Muscle of arm (tissue), 12 donors: ENCODE measurements around the gene CDH4. TPM values are rescaled to one million over a fixed set of nuclear protein-coding genes. Genes with fewer than 3 reads are reported as not detected.
A peak's percentile ranks its signal among the peaks of the same experiment; 100 is the strongest.

Experiments
- DNase-seq: peaks from one replicate; pipeline ENCODE4 v3.0.0-alpha.2; 2013
- polyA plus RNA-seq, 12 donors: library from polyadenylated mRNA; unstranded; fragments of 120-200 nt; gene quantifications; one replicate each; pipeline ENCODE4 v1.2.1, GENCODE V29; 2013; ENCODE audit not compliant: insufficient read length in 12 of 12

The CDH4 gene
- polyA plus RNA-seq, 12 donors: 0.79 to 1.4 (median 1.0) TPM; not detected in 2

DNA sequence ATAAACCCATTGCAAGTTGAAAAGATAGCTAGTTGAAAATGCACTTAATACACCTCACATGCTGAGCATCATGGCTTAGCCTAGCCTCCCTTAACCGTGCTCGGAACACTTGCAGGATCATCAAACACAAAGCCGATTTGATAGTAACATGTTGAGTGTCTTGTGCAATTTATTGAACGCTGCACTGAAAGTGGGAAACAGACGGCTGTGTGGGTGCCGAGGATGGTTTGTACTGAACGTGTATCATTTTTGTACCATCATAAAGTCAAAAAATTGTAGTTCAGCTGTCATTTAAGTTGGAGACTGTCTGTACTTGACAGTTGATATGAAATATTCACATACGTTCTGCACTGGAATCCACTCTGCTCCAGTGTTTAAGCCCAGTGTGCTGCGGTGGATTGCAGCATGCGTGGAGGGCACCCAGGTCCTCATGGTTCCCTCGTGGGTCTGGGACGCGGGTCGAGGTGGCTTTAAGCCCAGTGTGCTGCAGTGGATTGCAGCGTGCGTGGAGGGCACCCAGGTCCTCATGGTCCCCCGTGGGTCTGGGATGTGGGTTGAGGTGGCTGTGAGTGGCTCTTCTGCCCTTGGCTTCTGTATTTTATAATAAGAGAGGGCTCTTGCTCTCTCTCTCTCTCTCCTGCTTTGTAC is 77.0 kb downstream of the CDH4 start:
- DNase-seq: peak; percentile 4

GRCh38 chr20:61330441-61330840 is 78.4 kb downstream of the CDH4 start:
- no peak for DNase-seq

GRCh38 chr20:61331543-61331942 is 79.5 kb downstream of the CDH4 start:
- DNase-seq: no peak

GRCh38 chr20:61332016-61332975 is 80.2 kb downstream of the CDH4 start:
- DNase-seq: no peak

DNA sequence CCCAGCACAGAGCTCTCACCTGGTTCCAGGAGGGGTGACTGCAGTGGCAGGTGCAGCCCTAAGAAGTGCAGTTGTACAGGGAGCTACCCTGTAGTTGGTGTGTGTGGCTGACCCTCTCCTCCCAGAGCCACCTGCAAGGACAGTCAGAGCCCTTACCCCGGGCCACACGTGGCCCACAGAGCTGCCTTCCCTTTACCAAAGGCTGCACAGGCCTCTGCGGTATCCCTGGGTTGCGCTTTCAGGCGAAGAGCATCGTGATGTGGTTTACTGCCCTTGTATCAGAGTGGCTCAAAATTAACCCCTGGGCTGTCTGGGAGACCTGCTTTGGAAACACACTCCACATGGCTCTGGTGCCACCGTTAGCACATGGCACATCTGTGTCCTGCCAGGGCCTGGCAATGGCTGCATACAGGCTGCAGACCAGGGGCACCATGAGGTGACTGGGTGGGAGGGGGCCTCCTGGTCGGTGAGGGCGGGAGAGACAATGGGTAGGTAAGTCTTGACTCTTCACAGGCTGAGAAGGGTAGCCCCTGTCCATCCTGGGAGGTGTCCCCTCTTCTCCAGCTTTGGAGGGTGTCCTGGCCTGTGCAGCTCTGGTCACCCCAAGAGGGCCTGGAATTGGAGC is 81.5 kb downstream of the CDH4 start:
- DNase-seq: no peak

GRCh38 chr20:61340157-61340556 is 88.1 kb downstream of the CDH4 start:
- no peak for DNase-seq

- no peak for DNase-seq
Observed at GRCh38 chr20:61341605-61342004, 89.5 kb downstream of the CDH4 start.

GRCh38 chr20:61343934-61344333 is 91.9 kb downstream of the CDH4 start:
- no peak for DNase-seq

DNA sequence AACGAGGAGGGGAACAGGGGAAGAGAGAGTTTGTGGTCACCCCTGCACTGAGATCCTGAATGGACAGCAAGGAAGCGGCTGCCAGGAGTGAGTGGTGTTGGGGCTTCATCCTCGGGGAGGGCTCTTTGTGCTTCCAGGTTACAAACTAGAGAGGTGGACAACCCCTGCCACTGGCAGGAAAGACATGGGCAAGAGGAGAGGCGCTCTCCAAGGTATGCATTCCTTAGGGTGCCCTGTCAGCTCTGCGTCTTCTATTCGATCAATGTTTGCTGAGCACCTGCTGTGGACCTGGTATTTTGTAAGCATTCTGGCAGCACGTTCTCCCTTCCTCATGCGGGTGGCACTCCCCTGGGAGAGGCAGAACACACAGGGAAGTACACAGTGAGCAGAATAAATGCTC is 93.6 kb downstream of the CDH4 start:
- DNase-seq: no peak

GRCh38 chr20:61346996-61347395 is 94.9 kb downstream of the CDH4 start:
- DNase-seq: no peak

DNA sequence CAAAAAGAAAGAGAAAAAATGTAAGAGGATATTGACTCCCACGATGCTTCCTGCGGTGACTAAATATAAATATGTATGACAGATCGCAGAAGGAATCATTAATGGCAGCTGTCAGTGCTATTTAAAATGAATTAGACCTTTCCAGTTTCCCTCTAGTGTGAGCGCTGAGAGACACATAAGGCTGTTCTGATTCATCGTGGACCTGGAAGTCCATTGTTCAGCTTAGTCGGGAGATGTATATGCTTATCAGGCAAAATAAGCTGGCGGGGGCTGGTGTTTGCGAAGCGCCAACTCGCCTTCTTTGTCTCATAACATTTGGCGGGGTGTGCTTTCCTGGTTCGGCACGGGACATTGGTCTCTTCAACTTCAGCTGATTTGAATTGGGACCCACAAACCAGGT is 95.4 kb downstream of the CDH4 start:
- DNase-seq: no peak

GRCh38 chr20:61349447-61350165 is 97.5 kb downstream of the CDH4 start:
- no peak for DNase-seq

- DNase-seq: no peak
Observed at GRCh38 chr20:61350500-61351250, 98.6 kb downstream of the CDH4 start.

DNA sequence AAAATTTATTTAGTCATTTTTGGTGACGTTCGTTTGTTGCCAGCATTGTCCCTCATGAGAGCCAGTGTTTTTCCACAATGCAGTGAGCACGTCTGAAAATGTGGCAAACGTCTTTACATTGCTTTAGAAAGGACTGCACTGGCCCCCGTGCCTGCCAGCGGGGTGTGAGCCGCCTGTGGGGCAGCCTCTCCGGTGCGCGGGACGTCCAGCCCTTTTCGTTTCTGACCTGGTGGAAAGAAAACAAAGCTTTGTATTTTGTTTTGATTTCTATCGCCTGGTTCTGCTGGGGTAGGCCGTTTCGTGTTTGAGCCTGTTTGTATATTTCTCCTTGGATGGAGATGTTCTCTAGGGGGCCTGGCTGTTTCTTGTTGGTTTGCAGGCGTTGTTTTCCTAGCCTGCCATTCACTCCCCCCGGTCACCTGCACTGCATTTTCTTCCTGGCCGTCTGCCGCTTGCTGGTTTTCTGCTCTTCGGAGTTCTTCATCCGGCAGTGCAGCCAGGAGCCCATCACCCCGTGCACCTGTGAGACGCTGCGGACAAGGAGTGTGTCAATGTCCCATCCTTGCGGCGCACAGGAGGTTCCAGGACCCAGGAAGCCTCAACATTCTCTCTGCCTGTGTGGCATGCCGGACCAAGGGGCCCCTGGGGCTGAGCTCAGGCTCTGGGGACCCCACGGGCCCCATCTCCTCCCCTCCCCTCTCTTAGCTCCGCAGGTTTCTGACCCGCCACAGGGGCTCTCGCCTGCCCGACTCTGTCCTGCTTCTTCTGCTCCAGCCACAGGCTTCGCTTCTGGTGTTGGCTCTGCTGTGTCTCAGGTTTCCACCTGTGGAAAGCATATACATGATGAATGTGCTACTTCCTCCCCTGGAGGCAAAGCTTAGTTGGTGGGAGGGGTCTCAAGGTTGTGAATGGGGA is 100.5 kb downstream of the CDH4 start:
- no peak for DNase-seq

GRCh38 chr20:61353261-61354000 is 101.4 kb downstream of the CDH4 start:
- DNase-seq: no peak

- no peak for DNase-seq
Observed at GRCh38 chr20:61354001-61354390, 101.9 kb downstream of the CDH4 start.

GRCh38 chr20:61354501-61354900 is 102.4 kb downstream of the CDH4 start:
- no peak for DNase-seq

- no peak for DNase-seq
Observed at GRCh38 chr20:61354901-61355495, 102.9 kb downstream of the CDH4 start.

- DNase-seq: no peak
Observed at GRCh38 chr20:61355585-61355984, 103.5 kb downstream of the CDH4 start.
